GM23338 (cell line): ENCODE results near the gene FAP. TPM values are rescaled to one million over a fixed set of nuclear protein-coding genes. Genes with fewer than 3 reads are reported as not detected.

Experiments
- ATAC-seq: fragments of 200-7000 bp; cut with Tn5 transposase; 3 replicates; pipeline ENCODE4 v1.9.1; 2020
- DNase-seq: peaks from one replicate; pipeline ENCODE4 v3.0.0-alpha.2; 2015; ENCODE audit warnings: low spot score
- H2AFZ ChIP-seq: fragments of 200-600 bp; sonication (generic); 2 replicates; pipeline ENCODE4 v1.8.0; 2016; ENCODE audit warnings: antibody characterized with exemption, mild to moderate bottlenecking, moderate library complexity
- H3F3A ChIP-seq: fragments of 200-600 bp; sonication (generic); replicated peaks from 2 replicates; pipeline ENCODE4 v1.8.0; 2017; ENCODE audit warnings: antibody characterized with exemption, mixed run types, low read depth
- H3K27ac ChIP-seq: fragments of 200-600 bp; sonication (generic); 2 replicates; pipeline ENCODE4 v1.6.1; 2016; ENCODE audit warnings: low read depth
- H3K27me3 ChIP-seq: fragments of 200-600 bp; sonication (generic); 2 replicates; pipeline ENCODE4 v1.8.0; 2016; ENCODE audit warnings: mild to moderate bottlenecking, mixed run types, moderate library complexity; ENCODE audit not compliant: insufficient read depth
- H3K36me3 ChIP-seq: fragments of 200-600 bp; sonication (generic); 2 replicates; pipeline ENCODE4 v1.8.0; 2016; ENCODE audit warnings: mild to moderate bottlenecking; ENCODE audit not compliant: insufficient read depth
- H3K4me1 ChIP-seq: fragments of 200-600 bp; sonication (generic); 2 replicates; pipeline ENCODE4 v1.8.0; 2016; ENCODE audit warnings: mild to moderate bottlenecking, moderate library complexity; ENCODE audit not compliant: insufficient read depth
- H3K4me2 ChIP-seq: fragments of 200-600 bp; sonication (generic); 2 replicates; pipeline ENCODE4 v1.7.1; 2017; ENCODE audit warnings: mixed run types
- H3K4me3 ChIP-seq: fragments of 200-600 bp; sonication (generic); 2 replicates; pipeline ENCODE4 v1.6.1; 2016; ENCODE audit warnings: mixed run types
- H3K79me2 ChIP-seq: fragments of 200-600 bp; sonication (generic); replicated peaks from 2 replicates; pipeline ENCODE4 v1.8.0; 2017; ENCODE audit warnings: mild to moderate bottlenecking; ENCODE audit not compliant: insufficient read depth
- H3K9me2 ChIP-seq: fragments of 200-600 bp; sonication (generic); 2 replicates; pipeline ENCODE4 v1.8.0; 2017; ENCODE audit not compliant: insufficient read depth
- H4K20me1 ChIP-seq: fragments of 200-600 bp; sonication (generic); replicated peaks from 2 replicates; pipeline ENCODE4 v1.8.0; 2017; ENCODE audit warnings: mild to moderate bottlenecking; ENCODE audit not compliant: insufficient read depth
- H3K27ac Mint-ChIP-seq: 2 replicates; pipeline ENCODE4 v1.8.0; 2020; ENCODE audit warnings: inconsistent platforms, mild to moderate bottlenecking, moderate library complexity, mixed read lengths
- H3K27me3 Mint-ChIP-seq: 3 replicates; pipeline ENCODE4 v1.8.0; 2022; ENCODE audit warnings: low read depth, mild to moderate bottlenecking, moderate library complexity, mixed read lengths, inconsistent platforms; ENCODE audit not compliant: insufficient read depth, poor library complexity
- H3K36me3 Mint-ChIP-seq: 3 replicates; pipeline ENCODE4 v1.8.0; 2021; ENCODE audit warnings: low read depth, mild to moderate bottlenecking, inconsistent platforms, moderate library complexity, mixed read lengths
- H3K4me1 Mint-ChIP-seq: 3 replicates; pipeline ENCODE4 v1.8.0; 2020; ENCODE audit warnings: mild to moderate bottlenecking, inconsistent platforms, mixed read lengths
- H3K4me3 Mint-ChIP-seq: 3 replicates; pipeline ENCODE4 v1.8.0; 2021; ENCODE audit warnings: moderate library complexity, mild to moderate bottlenecking, inconsistent platforms, mixed read lengths
- H3K9me3 Mint-ChIP-seq: 3 replicates; pipeline ENCODE4 v1.8.0; 2020; ENCODE audit warnings: moderate library complexity, mild to moderate bottlenecking, inconsistent platforms, mixed read lengths
- CREB1 ChIP-seq: fragments of 250-450 bp; sonication (Bioruptor Pico); IDR thresholded peaks from 2 replicates; pipeline ENCODE4 v1.5.0; 2020; ENCODE audit warnings: low read depth, mild to moderate bottlenecking, moderate library complexity
- EZH2 ChIP-seq: fragments of 200-600 bp; sonication (generic); IDR thresholded peaks from one replicate; pipeline ENCODE4 v1.8.0; 2017; ENCODE audit warnings: antibody characterized with exemption, mild to moderate bottlenecking, low read depth; ENCODE audit not compliant: unreplicated experiment
- EZH2phosphoT487 ChIP-seq: fragments of 200-600 bp; sonication (generic); IDR thresholded peaks from one replicate; pipeline ENCODE4 v1.8.1; 2018; ENCODE audit warnings: antibody characterized with exemption; ENCODE audit not compliant: unreplicated experiment
- JUNB ChIP-seq: IDR thresholded peaks from one replicate; pipeline ENCODE4 v1.6.1; 2016; ENCODE audit warnings: antibody characterized with exemption; ENCODE audit not compliant: unreplicated experiment
- NANOG ChIP-seq: IDR thresholded peaks from 2 replicates; pipeline ENCODE4 v1.6.1; 2016; ENCODE audit warnings: antibody characterized with exemption, borderline replicate concordance
- POLR2AphosphoS5 ChIP-seq: IDR thresholded peaks from 2 replicates; pipeline ENCODE4 v1.6.1; 2016; ENCODE audit warnings: antibody characterized with exemption, low read depth
- STAT1 ChIP-seq: IDR thresholded peaks from one replicate; pipeline ENCODE4 v1.6.1; 2016; ENCODE audit warnings: antibody characterized with exemption; ENCODE audit not compliant: unreplicated experiment
- ZNF114 ChIP-seq: fragments of 250-450 bp; sonication (Bioruptor Pico); IDR thresholded peaks from 2 replicates; pipeline ENCODE4 v1.5.0; 2020; ENCODE audit warnings: mild to moderate bottlenecking, moderate library complexity
- ZNF331 ChIP-seq: fragments of 250-450 bp; sonication (Bioruptor Pico); IDR thresholded peaks from 2 replicates; pipeline ENCODE4 v1.5.0; 2020; ENCODE audit warnings: low read depth, mild to moderate bottlenecking, moderate library complexity
- polyA plus RNA-seq: library from polyadenylated mRNA; unstranded; fragments of >200 nt; fragmentation: Nextera tagmentation; extraction: Ambion mirVana; gene quantifications from 2 replicates; pipeline ENCODE4 v1.2.1, GENCODE V29; 2016
- total RNA-seq: library from RNA; depleted of rRNA; stranded (reverse); fragments of >200 nt; shearing (Covaris generic); gene quantifications from 2 replicates; pipeline ENCODE4 v1.2.3, GENCODE V29; 2014
- TF ChIP-seq, protein P1 (sequence below): IDR thresholded peaks from one replicate; pipeline ENCODE4 v1.6.1; 2018; ENCODE audit warnings: antibody characterized with exemption; ENCODE audit not compliant: unreplicated experiment
- TF ChIP-seq, protein P2 (sequence below): IDR thresholded peaks from 2 replicates; pipeline ENCODE4 v1.6.1; 2016; ENCODE audit warnings: antibody characterized with exemption
- TF ChIP-seq, protein P3 (sequence below): fragments of 250-450 bp; sonication (Bioruptor Pico); IDR thresholded peaks from 2 replicates; pipeline ENCODE4 v1.5.0; 2020; ENCODE audit warnings: mild to moderate bottlenecking, moderate library complexity
- TF ChIP-seq, protein P4 (sequence below), 2 experiments: fragments of 200-600 bp in 1 of 2; sonication (generic) in 1 of 2; conservative IDR thresholded peaks; 2 replicates each; pipeline versions ENCODE4 v1.5.1 to v1.6.1; 2016 to 2017; ENCODE audit warnings: antibody characterized with exemption in 2 of 2, low read depth in 2 of 2, mild to moderate bottlenecking in 2 of 2, moderate library complexity in 1 of 2

The FAP gene
- total and polyA plus RNA-seq, 2 experiments from 2014 or later, result not detected

DNA sequence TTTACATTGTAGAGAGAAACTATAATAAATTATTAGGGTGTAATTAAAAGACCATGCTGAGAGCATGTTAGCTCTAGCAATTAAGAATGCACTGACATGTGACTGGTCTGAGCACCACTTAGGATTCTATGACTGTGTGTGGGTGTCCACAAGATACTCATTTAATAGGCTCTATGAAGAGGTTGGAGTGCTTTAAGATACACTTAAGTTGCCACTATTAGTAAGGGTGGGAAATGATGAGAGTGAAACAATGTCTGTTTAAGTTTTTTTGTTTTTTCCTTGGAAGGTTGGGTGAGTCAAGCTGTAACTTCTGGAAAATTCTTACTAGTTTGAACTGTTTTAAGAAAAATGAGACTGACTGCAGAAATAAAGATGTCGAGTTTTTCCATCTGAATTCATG lies 1.8 kb upstream of the FAP start:
- Histone ChIP-seq H3K4me2 (no peak overlapping the region), H3K4me1 (no peaks in the 10 kb centered on the region), H3K36me3 (no peaks in the 10 kb centered on the region), H3K4me3 (no peak overlapping the region), H3K27ac (no peak overlapping the region), H3K79me2 (no peaks in the 10 kb centered on the region), H3F3A (no peaks in the 10 kb centered on the region), H3K27me3 (no peaks in the 10 kb centered on the region), H2AFZ (no peak overlapping the region), H4K20me1 (no peaks in the 10 kb centered on the region), H3K9me2 (no peaks in the 10 kb centered on the region)
- H3K4me1 Mint-ChIP-seq, result peaks cover 6% of the 10 kb centered on the region; the same call in 2 of the 3 replicates
- no peak for TF ChIP-seq EZH2phosphoT487
- no peak for TF ChIP-seq ZNF331
- TF ChIP-seq CREB1, result no peak
- TF ChIP-seq EZH2, result no peak
- TF ChIP-seq ZNF114 (CRISPR knock-in tag), result no peak
- TF ChIP-seq POLR2AphosphoS5, result no peak
- no peak for TF ChIP-seq NANOG
- TF ChIP-seq, protein P1, sequence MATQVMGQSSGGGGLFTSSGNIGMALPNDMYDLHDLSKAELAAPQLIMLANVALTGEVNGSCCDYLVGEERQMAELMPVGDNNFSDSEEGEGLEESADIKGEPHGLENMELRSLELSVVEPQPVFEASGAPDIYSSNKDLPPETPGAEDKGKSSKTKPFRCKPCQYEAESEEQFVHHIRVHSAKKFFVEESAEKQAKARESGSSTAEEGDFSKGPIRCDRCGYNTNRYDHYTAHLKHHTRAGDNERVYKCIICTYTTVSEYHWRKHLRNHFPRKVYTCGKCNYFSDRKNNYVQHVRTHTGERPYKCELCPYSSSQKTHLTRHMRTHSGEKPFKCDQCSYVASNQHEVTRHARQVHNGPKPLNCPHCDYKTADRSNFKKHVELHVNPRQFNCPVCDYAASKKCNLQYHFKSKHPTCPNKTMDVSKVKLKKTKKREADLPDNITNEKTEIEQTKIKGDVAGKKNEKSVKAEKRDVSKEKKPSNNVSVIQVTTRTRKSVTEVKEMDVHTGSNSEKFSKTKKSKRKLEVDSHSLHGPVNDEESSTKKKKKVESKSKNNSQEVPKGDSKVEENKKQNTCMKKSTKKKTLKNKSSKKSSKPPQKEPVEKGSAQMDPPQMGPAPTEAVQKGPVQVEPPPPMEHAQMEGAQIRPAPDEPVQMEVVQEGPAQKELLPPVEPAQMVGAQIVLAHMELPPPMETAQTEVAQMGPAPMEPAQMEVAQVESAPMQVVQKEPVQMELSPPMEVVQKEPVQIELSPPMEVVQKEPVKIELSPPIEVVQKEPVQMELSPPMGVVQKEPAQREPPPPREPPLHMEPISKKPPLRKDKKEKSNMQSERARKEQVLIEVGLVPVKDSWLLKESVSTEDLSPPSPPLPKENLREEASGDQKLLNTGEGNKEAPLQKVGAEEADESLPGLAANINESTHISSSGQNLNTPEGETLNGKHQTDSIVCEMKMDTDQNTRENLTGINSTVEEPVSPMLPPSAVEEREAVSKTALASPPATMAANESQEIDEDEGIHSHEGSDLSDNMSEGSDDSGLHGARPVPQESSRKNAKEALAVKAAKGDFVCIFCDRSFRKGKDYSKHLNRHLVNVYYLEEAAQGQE, result no peak
- TF ChIP-seq, protein P2, sequence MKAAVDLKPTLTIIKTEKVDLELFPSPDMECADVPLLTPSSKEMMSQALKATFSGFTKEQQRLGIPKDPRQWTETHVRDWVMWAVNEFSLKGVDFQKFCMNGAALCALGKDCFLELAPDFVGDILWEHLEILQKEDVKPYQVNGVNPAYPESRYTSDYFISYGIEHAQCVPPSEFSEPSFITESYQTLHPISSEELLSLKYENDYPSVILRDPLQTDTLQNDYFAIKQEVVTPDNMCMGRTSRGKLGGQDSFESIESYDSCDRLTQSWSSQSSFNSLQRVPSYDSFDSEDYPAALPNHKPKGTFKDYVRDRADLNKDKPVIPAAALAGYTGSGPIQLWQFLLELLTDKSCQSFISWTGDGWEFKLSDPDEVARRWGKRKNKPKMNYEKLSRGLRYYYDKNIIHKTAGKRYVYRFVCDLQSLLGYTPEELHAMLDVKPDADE, result no peak
- no peak for TF ChIP-seq JUNB
- TF ChIP-seq, protein P3, sequence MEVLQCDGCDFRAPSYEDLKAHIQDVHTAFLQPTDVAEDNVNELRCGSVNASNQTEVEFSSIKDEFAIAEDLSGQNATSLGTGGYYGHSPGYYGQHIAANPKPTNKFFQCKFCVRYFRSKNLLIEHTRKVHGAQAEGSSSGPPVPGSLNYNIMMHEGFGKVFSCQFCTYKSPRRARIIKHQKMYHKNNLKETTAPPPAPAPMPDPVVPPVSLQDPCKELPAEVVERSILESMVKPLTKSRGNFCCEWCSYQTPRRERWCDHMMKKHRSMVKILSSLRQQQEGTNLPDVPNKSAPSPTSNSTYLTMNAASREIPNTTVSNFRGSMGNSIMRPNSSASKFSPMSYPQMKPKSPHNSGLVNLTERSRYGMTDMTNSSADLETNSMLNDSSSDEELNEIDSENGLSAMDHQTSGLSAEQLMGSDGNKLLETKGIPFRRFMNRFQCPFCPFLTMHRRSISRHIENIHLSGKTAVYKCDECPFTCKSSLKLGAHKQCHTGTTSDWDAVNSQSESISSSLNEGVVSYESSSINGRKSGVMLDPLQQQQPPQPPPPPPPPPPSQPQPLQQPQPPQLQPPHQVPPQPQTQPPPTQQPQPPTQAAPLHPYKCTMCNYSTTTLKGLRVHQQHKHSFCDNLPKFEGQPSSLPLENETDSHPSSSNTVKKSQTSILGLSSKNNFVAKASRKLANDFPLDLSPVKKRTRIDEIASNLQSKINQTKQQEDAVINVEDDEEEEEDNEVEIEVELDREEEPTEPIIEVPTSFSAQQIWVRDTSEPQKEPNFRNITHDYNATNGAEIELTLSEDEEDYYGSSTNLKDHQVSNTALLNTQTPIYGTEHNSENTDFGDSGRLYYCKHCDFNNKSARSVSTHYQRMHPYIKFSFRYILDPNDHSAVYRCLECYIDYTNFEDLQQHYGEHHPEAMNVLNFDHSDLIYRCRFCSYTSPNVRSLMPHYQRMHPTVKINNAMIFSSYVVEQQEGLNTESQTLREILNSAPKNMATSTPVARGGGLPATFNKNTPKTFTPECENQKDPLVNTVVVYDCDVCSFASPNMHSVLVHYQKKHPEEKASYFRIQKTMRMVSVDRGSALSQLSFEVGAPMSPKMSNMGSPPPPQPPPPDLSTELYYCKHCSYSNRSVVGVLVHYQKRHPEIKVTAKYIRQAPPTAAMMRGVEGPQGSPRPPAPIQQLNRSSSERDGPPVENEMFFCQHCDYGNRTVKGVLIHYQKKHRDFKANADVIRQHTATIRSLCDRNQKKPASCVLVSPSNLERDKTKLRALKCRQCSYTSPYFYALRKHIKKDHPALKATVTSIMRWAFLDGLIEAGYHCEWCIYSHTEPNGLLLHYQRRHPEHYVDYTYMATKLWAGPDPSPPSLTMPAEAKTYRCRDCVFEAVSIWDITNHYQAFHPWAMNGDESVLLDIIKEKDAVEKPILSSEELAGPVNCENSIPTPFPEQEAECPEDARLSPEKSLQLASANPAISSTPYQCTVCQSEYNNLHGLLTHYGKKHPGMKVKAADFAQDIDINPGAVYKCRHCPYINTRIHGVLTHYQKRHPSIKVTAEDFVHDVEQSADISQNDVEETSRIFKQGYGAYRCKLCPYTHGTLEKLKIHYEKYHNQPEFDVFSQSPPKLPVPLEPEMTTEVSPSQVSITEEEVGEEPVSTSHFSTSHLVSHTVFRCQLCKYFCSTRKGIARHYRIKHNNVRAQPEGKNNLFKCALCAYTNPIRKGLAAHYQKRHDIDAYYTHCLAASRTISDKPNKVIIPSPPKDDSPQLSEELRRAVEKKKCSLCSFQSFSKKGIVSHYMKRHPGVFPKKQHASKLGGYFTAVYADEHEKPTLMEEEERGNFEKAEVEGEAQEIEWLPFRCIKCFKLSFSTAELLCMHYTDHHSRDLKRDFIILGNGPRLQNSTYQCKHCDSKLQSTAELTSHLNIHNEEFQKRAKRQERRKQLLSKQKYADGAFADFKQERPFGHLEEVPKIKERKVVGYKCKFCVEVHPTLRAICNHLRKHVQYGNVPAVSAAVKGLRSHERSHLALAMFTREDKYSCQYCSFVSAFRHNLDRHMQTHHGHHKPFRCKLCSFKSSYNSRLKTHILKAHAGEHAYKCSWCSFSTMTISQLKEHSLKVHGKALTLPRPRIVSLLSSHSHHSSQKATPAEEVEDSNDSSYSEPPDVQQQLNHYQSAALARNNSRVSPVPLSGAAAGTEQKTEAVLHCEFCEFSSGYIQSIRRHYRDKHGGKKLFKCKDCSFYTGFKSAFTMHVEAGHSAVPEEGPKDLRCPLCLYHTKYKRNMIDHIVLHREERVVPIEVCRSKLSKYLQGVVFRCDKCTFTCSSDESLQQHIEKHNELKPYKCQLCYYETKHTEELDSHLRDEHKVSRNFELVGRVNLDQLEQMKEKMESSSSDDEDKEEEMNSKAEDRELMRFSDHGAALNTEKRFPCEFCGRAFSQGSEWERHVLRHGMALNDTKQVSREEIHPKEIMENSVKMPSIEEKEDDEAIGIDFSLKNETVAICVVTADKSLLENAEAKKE (CRISPR knock-in tag), result no peak
- TF ChIP-seq, protein P4, sequence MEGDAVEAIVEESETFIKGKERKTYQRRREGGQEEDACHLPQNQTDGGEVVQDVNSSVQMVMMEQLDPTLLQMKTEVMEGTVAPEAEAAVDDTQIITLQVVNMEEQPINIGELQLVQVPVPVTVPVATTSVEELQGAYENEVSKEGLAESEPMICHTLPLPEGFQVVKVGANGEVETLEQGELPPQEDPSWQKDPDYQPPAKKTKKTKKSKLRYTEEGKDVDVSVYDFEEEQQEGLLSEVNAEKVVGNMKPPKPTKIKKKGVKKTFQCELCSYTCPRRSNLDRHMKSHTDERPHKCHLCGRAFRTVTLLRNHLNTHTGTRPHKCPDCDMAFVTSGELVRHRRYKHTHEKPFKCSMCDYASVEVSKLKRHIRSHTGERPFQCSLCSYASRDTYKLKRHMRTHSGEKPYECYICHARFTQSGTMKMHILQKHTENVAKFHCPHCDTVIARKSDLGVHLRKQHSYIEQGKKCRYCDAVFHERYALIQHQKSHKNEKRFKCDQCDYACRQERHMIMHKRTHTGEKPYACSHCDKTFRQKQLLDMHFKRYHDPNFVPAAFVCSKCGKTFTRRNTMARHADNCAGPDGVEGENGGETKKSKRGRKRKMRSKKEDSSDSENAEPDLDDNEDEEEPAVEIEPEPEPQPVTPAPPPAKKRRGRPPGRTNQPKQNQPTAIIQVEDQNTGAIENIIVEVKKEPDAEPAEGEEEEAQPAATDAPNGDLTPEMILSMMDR (conservative IDR thresholded peaks at IDR 0.05; ENCODE audit: low read depth in 2 of 2), result no peak
- no peak for TF ChIP-seq STAT1
- H3K36me3 Mint-ChIP-seq, result no peaks in the 10 kb centered on the region
- ATAC-seq (no peak), DNase-seq (no peak)
- H3K9me3 Mint-ChIP-seq, result no peaks in the 10 kb centered on the region
- H3K4me3 Mint-ChIP-seq, result no peak overlapping the region
- H3K27ac Mint-ChIP-seq, result no peak overlapping the region
- H3K27me3 Mint-ChIP-seq, result no peaks in the 10 kb centered on the region
